CD8-positive, alpha-beta memory T cell (primary cell): ENCODE measurements around the gene SLC16A4. TPM values are rescaled to one million over a fixed set of nuclear protein-coding genes. Genes with fewer than 3 reads are reported as not detected.

Experiments
- CTCF ChIA-PET: fragments of 350-600 bp; sonication (Branson Sonifier 250); formaldehyde crosslinking; loops from one replicate; lab custom pipeline; 2021; ENCODE audit warnings: antibody characterized with exemption; lab: Charles Lee
- POLR2A ChIA-PET: fragments of 350-600 bp; sonication (Branson Sonifier 250); formaldehyde crosslinking; loops from one replicate; lab custom pipeline; 2021; ENCODE audit warnings: antibody characterized with exemption; lab: Charles Lee
- DNase-seq, 5 donors: peaks; one replicate each; pipeline versions ENCODE4 v3.0.0 to v3.0.0-alpha.2; 2020 to 2022; ENCODE audit warnings: mixed read lengths in 1 of 5
- H3K27ac ChIP-seq: one replicate; pipeline ENCODE4 v1.7.0; 2013; ENCODE audit warnings: low read depth, mild to moderate bottlenecking, low read length, moderate library complexity
- H3K27me3 ChIP-seq: 2 replicates; pipeline ENCODE4 v1.7.0; 2013; ENCODE audit warnings: low read length, mild to moderate bottlenecking; ENCODE audit not compliant: insufficient read depth, poor library complexity, severe bottlenecking
- H3K36me3 ChIP-seq: 2 replicates; pipeline ENCODE4 v1.7.0; 2013; ENCODE audit warnings: mild to moderate bottlenecking, low read length, moderate library complexity; ENCODE audit not compliant: insufficient read depth
- H3K4me1 ChIP-seq: 2 replicates; pipeline ENCODE4 v1.7.0; 2013; ENCODE audit warnings: mild to moderate bottlenecking, low read length, moderate library complexity; ENCODE audit not compliant: insufficient read depth
- H3K4me3 ChIP-seq: 2 replicates; pipeline ENCODE4 v1.7.0; 2013; ENCODE audit warnings: mild to moderate bottlenecking, low read length
- H3K9me3 ChIP-seq: 2 replicates; pipeline ENCODE4 v1.7.0; 2013; ENCODE audit warnings: mild to moderate bottlenecking, low read length
- H3K27ac Mint-ChIP-seq, 8 donors: one replicate each; pipeline ENCODE4 v1.8.0; 2020 to 2021; ENCODE audit warnings: mixed read lengths in 8 of 8, mild to moderate bottlenecking in 6 of 8, inconsistent platforms in 3 of 8, moderate library complexity in 3 of 8
- H3K27me3 Mint-ChIP-seq, 2 donors: one replicate each; pipeline ENCODE4 v1.8.0; 2020 to 2021; ENCODE audit warnings: mixed read lengths in 2 of 2, mild to moderate bottlenecking in 1 of 2, moderate library complexity in 1 of 2
- H3K36me3 Mint-ChIP-seq, 3 donors: one replicate each; pipeline ENCODE4 v1.8.0; 2020 to 2021; ENCODE audit warnings: mixed read lengths in 3 of 3, inconsistent platforms in 1 of 3, mild to moderate bottlenecking in 1 of 3
- H3K4me1 Mint-ChIP-seq, 3 donors: one replicate each; pipeline ENCODE4 v1.8.0; 2020 to 2021; ENCODE audit warnings: mixed read lengths in 3 of 3, inconsistent platforms in 1 of 3, mild to moderate bottlenecking in 1 of 3
- H3K4me3 Mint-ChIP-seq, 7 donors: one replicate each; pipeline ENCODE4 v1.8.0; 2020 to 2021; ENCODE audit warnings: mixed read lengths in 7 of 7, mild to moderate bottlenecking in 6 of 7, moderate library complexity in 4 of 7, inconsistent platforms in 2 of 7
- H3K9me3 Mint-ChIP-seq, 5 donors: one replicate each; pipeline ENCODE4 v1.8.0; 2020 to 2022; ENCODE audit warnings: mixed read lengths in 5 of 5, mild to moderate bottlenecking in 3 of 5, moderate library complexity in 2 of 5, inconsistent platforms in 1 of 5
- polyA plus RNA-seq: library from polyadenylated mRNA; unstranded; fragments of 300-500 nt; fragmentation: Illumina TruSeq; gene quantifications from one replicate; pipeline ENCODE4 v1.2.3, GENCODE V29; 2021
- total RNA-seq, 2 experiments: library from RNA; stranded (reverse); gene quantifications; one replicate each; pipeline ENCODE4 v1.2.3, GENCODE V29; 2021

SLC16A4 gene
- total and polyA plus RNA-seq, 3 experiments from 2014 or later, result 0.09 to 0.49 (median 0.13) TPM

- Histone ChIP-seq H3K9me3 (no peaks in the 10 kb centered on the region), H3K36me3 (peaks cover 2% of the 10 kb centered on the region), H3K27ac (peak overlapping the region; percentile 97), H3K27me3 (no peaks in the 10 kb centered on the region), H3K4me1 (peaks cover 38% of the 10 kb centered on the region), H3K4me3 (peak overlapping the region; percentile 80)
- peaks cover 42 to 52% (median 50%) of the 10 kb centered on the region in 3 donors for H3K4me1 Mint-ChIP-seq
- peak overlapping the region in 2 of 8 donors; percentile 98 for H3K27ac Mint-ChIP-seq
- peaks cover 0 to 6% (median 4%) of the 10 kb centered on the region in 3 donors for H3K36me3 Mint-ChIP-seq
- peak in 3 of 5 donors; percentile 9 to 60 (median 22) for DNase-seq
- POLR2A ChIA-PET, result interaction anchor here (0.5 to 3.1 kb wide), 11 partner anchors 11 to 916 kb away, joined by 3 to 42 read pairs (median 5); partner anchors contain the start of genes KCNC4 and STRIP1
- H3K27me3 Mint-ChIP-seq, result no peaks in the 10 kb centered on the region
- H3K4me3 Mint-ChIP-seq, result no peak overlapping the region
- H3K9me3 Mint-ChIP-seq, result no peaks in the 10 kb centered on the region
- CTCF ChIA-PET, result interaction anchor here (0.7 to 8.2 kb wide), 24 partner anchors 8 to 792 kb away, joined by 3 to 77 read pairs (median 4); partner anchors contain the start of gene KCNC4
Observed at GRCh38 chr1:110337704-110338308, 53.0 kb downstream of the SLC16A4 start.

GRCh38 chr1:110336300-110337039, 54.4 kb downstream of the SLC16A4 start:
- no peaks in the 10 kb centered on the region for H3K27me3 Mint-ChIP-seq
- H3K4me1 ChIP-seq, result peaks cover 24% of the 10 kb centered on the region
- peaks cover 29 to 38% (median 37%) of the 10 kb centered on the region in 3 donors for H3K4me1 Mint-ChIP-seq
- H3K4me3 Mint-ChIP-seq, result peak overlapping the region in 6 of 7 donors; percentile 9 to 75 (median 50)
- no peak overlapping the region for H3K4me3 ChIP-seq
- no peaks in the 10 kb centered on the region for H3K9me3 ChIP-seq
- ChIA-PET POLR2A (no interaction called here), CTCF (interaction anchor here (0.7 to 8.2 kb wide), 4 partner anchors 24 to 140 kb away, joined by 3 to 77 read pairs (median 10); partner anchors contain the start of gene KCNC4)
- DNase-seq, result no peak
- H3K36me3 Mint-ChIP-seq, result peaks cover 0 to 6% (median 1%) of the 10 kb centered on the region in 3 donors
- peak overlapping the region in 6 of 8 donors; percentile 47 to 91 (median 88) for H3K27ac Mint-ChIP-seq
- H3K27me3 ChIP-seq, result no peaks in the 10 kb centered on the region
- no peaks in the 10 kb centered on the region for H3K36me3 ChIP-seq
- H3K9me3 Mint-ChIP-seq, result no peaks in the 10 kb centered on the region
- H3K27ac ChIP-seq, result no peak overlapping the region

GRCh38 chr1:110335265-110335664, 55.6 kb downstream of the SLC16A4 start:
- Histone ChIP-seq H3K4me1 (peaks cover 12% of the 10 kb centered on the region), H3K9me3 (no peaks in the 10 kb centered on the region), H3K4me3 (no peak overlapping the region), H3K27ac (no peak overlapping the region), H3K36me3 (no peaks in the 10 kb centered on the region), H3K27me3 (no peaks in the 10 kb centered on the region)
- ChIA-PET CTCF (interaction anchor here (0.8 to 8.2 kb wide), 5 partner anchors 22 to 132 kb away, joined by 3 to 77 read pairs (median 10); partner anchors contain the start of gene KCNC4), POLR2A (no interaction called here)
- Mint-ChIP-seq H3K27ac (peak overlapping the region in 3 of 8 donors; percentile 29 to 42 (median 38)), H3K4me1 (peaks cover 17 to 26% (median 25%) of the 10 kb centered on the region in 3 donors), H3K4me3 (no peak overlapping the region), H3K27me3 (no peaks in the 10 kb centered on the region), H3K36me3 (peaks cover 0 to 6% (median 1%) of the 10 kb centered on the region in 3 donors), H3K9me3 (no peaks in the 10 kb centered on the region)
- DNase-seq, result no peak

GRCh38 chr1:110328700-110329099, 62.1 kb downstream of the SLC16A4 start:
- Histone ChIP-seq H3K9me3 (no peaks in the 10 kb centered on the region), H3K4me3 (no peak overlapping the region), H3K4me1 (no peaks in the 10 kb centered on the region), H3K27ac (no peak overlapping the region), H3K36me3 (no peaks in the 10 kb centered on the region), H3K27me3 (no peaks in the 10 kb centered on the region)
- POLR2A ChIA-PET, result no interaction called here
- DNase-seq, result no peak
- no peaks in the 10 kb centered on the region for H3K27me3 Mint-ChIP-seq
- H3K9me3 Mint-ChIP-seq, result no peaks in the 10 kb centered on the region
- H3K27ac Mint-ChIP-seq, result peak overlapping the region in 1 of 8 donors; percentile 36
- H3K4me1 Mint-ChIP-seq, result no peaks in the 10 kb centered on the region
- no peaks in the 10 kb centered on the region for H3K36me3 Mint-ChIP-seq
- CTCF ChIA-PET, result interaction anchor here (1.0 to 2.0 kb wide), 2 partner anchors 121 to 126 kb away, joined by 3 to 7 read pairs; no protein-coding TSS in a partner anchor
- no peak overlapping the region for H3K4me3 Mint-ChIP-seq

GRCh38 chr1:110328274-110328673, 62.6 kb downstream of the SLC16A4 start:
- no peaks in the 10 kb centered on the region for H3K27me3 ChIP-seq
- Mint-ChIP-seq H3K4me3 (no peak overlapping the region), H3K27ac (no peak overlapping the region), H3K27me3 (no peaks in the 10 kb centered on the region), H3K9me3 (no peaks in the 10 kb centered on the region), H3K4me1 (no peaks in the 10 kb centered on the region), H3K36me3 (no peaks in the 10 kb centered on the region)
- no peak overlapping the region for H3K27ac ChIP-seq
- H3K4me3 ChIP-seq, result no peak overlapping the region
- no peaks in the 10 kb centered on the region for H3K36me3 ChIP-seq
- no peaks in the 10 kb centered on the region for H3K4me1 ChIP-seq
- ChIA-PET CTCF (interaction anchor here (1.0 to 2.0 kb wide), 3 partner anchors 15 to 126 kb away, joined by 3 to 7 read pairs (median 4); no protein-coding TSS in a partner anchor), POLR2A (no interaction called here)
- no peaks in the 10 kb centered on the region for H3K9me3 ChIP-seq
- no peak for DNase-seq

GRCh38 chr1:110326826-110327225, 64.0 kb downstream of the SLC16A4 start:
- Mint-ChIP-seq H3K27ac (no peak overlapping the region), H3K9me3 (no peaks in the 10 kb centered on the region), H3K4me1 (no peaks in the 10 kb centered on the region), H3K27me3 (peaks cover 0 to 2% of the 10 kb centered on the region in 2 donors), H3K36me3 (no peaks in the 10 kb centered on the region), H3K4me3 (no peak overlapping the region)
- no peak for DNase-seq
- H3K27me3 ChIP-seq, result no peaks in the 10 kb centered on the region
- H3K4me3 ChIP-seq, result no peak overlapping the region
- POLR2A ChIA-PET, result no interaction called here
- CTCF ChIA-PET, result interaction anchor here (1.0 kb wide), 1 partner anchor 119 kb away, joined by 5 read pairs; no protein-coding TSS in a partner anchor
- H3K4me1 ChIP-seq, result no peaks in the 10 kb centered on the region
- H3K36me3 ChIP-seq, result no peaks in the 10 kb centered on the region
- H3K27ac ChIP-seq, result no peak overlapping the region
- H3K9me3 ChIP-seq, result no peaks in the 10 kb centered on the region

GRCh38 chr1:110324667-110325066, 66.2 kb downstream of the SLC16A4 start:
- no peaks in the 10 kb centered on the region for H3K4me1 ChIP-seq
- H3K4me3 ChIP-seq, result no peak overlapping the region
- Mint-ChIP-seq H3K27ac (peak overlapping the region in 1 of 8 donors; percentile 26), H3K27me3 (peaks cover 3 to 4% of the 10 kb centered on the region in 2 donors), H3K4me1 (no peaks in the 10 kb centered on the region), H3K4me3 (no peak overlapping the region), H3K9me3 (no peaks in the 10 kb centered on the region), H3K36me3 (no peaks in the 10 kb centered on the region)
- H3K36me3 ChIP-seq, result no peaks in the 10 kb centered on the region
- no peaks in the 10 kb centered on the region for H3K9me3 ChIP-seq
- CTCF ChIA-PET, result interaction anchor here (1.1 kb wide), 1 partner anchor 12 kb away, joined by 3 read pairs; no protein-coding TSS in a partner anchor
- H3K27me3 ChIP-seq, result no peaks in the 10 kb centered on the region
- POLR2A ChIA-PET, result no interaction called here
- no peak for DNase-seq
- no peak overlapping the region for H3K27ac ChIP-seq
